ENCODE results near the gene TMEM8B.

- no peak for TF ChIP-seq CTCF (IDR thresholded peaks at IDR 0.05)
- no peak for TF ChIP-seq EZH2 (IDR thresholded peaks at IDR 0.05; ENCODE audit: borderline replicate concordance, insufficient read depth, low read depth, low read length, poor library complexity, severe bottlenecking)
These were observed 35.6 kb upstream of the TMEM8B start for GRCh38 chr9:35793461-35793860.
